GM18519 (cell line): ENCODE measurements around the gene GRM7.

Source experiments
- ATAC-seq: cut with Tn5 transposase; IDR thresholded peaks from one replicate; pipeline ENCODE4 v1.9.1; 2021; ENCODE audit warnings: mild to moderate bottlenecking, moderate library complexity; ENCODE audit not compliant: unreplicated experiment, low FRiP score

The GRM7 gene

GRCh38 chr3:7546253-7546652 lies 685.3 kb downstream of the GRM7 start:
- no peak for ATAC-seq

GRCh38 chr3:7547826-7548225 lies 686.9 kb downstream of the GRM7 start:
- no peak for ATAC-seq

GRCh38 chr3:7562892-7563291 lies 702.0 kb downstream of the GRM7 start:
- no peak for ATAC-seq

GRCh38 chr3:7565574-7565973 lies 704.7 kb downstream of the GRM7 start:
- no peak for ATAC-seq

- ATAC-seq, result no peak
Measured at GRCh38 chr3:7567160-7567559, 706.2 kb downstream of the GRM7 start.

GRCh38 chr3:7568526-7569184 lies 707.7 kb downstream of the GRM7 start:
- no peak for ATAC-seq

- ATAC-seq, result no peak
Measured at GRCh38 chr3:7573330-7573729, 712.4 kb downstream of the GRM7 start.

GRCh38 chr3:7574435-7574834 lies 713.5 kb downstream of the GRM7 start:
- no peak for ATAC-seq

- ATAC-seq, result no peak
Measured at GRCh38 chr3:7576071-7576470, 715.2 kb downstream of the GRM7 start.

- no peak for ATAC-seq
Measured at GRCh38 chr3:7576506-7576905, 715.6 kb downstream of the GRM7 start.

GRCh38 chr3:7577513-7577912 lies 716.6 kb downstream of the GRM7 start:
- ATAC-seq, result no peak

GRCh38 chr3:7581831-7582230 lies 720.9 kb downstream of the GRM7 start:
- no peak for ATAC-seq

GRCh38 chr3:7585052-7585451 lies 724.1 kb downstream of the GRM7 start:
- no peak for ATAC-seq

GRCh38 chr3:7588236-7588635 lies 727.3 kb downstream of the GRM7 start:
- no peak for ATAC-seq

GRCh38 chr3:7589526-7589925 lies 728.6 kb downstream of the GRM7 start:
- ATAC-seq, result no peak

GRCh38 chr3:7602297-7602696 lies 741.4 kb downstream of the GRM7 start:
- no peak for ATAC-seq

- ATAC-seq, result no peak
Measured at GRCh38 chr3:7607083-7607482, 746.2 kb downstream of the GRM7 start.

- no peak for ATAC-seq
Measured at GRCh38 chr3:7607676-7608075, 746.8 kb downstream of the GRM7 start.

- no peak for ATAC-seq
Measured at GRCh38 chr3:7610634-7611033, 749.7 kb downstream of the GRM7 start.

GRCh38 chr3:7615043-7615442 lies 754.1 kb downstream of the GRM7 start:
- ATAC-seq, result no peak

GRCh38 chr3:7618606-7619005 lies 757.7 kb downstream of the GRM7 start:
- ATAC-seq, result no peak

GRCh38 chr3:7620401-7620800 lies 759.5 kb downstream of the GRM7 start:
- ATAC-seq, result no peak

- no peak for ATAC-seq
Measured at GRCh38 chr3:7621046-7621630, 760.2 kb downstream of the GRM7 start.
